Esophagus muscularis mucosa (tissue), 4 donors: ENCODE measurements around the gene TRPV4. TPM values are rescaled to one million over a fixed set of nuclear protein-coding genes. Genes with fewer than 3 reads are reported as not detected.

Source experiments
- DNase-seq: peaks from one replicate; pipeline ENCODE4 v3.0.0-alpha.2; 2017; ENCODE audit errors: extremely low spot score
- H3K27ac ChIP-seq, 4 donors: fragments of 200-600 bp; sonication (generic); replicated peaks in 1 of 4; 1 replicate in 3 of 4; 2 replicates in 1 of 4; pipeline ENCODE4 v1.5.1; 2016 to 2019; ENCODE audit warnings: mild to moderate bottlenecking in 1 of 4
- H3K27me3 ChIP-seq, 4 donors: fragments of 200-600 bp; sonication (generic); one replicate each; pipeline versions ENCODE4 v1.5.1 to v1.6.0; 2016 to 2019
- H3K36me3 ChIP-seq, 4 donors: fragments of 200-600 bp; sonication (generic); one replicate each; pipeline ENCODE4 v1.5.1; 2016 to 2019
- H3K4me1 ChIP-seq, 4 donors: fragments of 200-600 bp; sonication (generic); one replicate each; pipeline ENCODE4 v1.5.1; 2016 to 2019
- H3K4me3 ChIP-seq, 4 donors: fragments of 200-600 bp; sonication (generic); 1 replicate in 2 of 4; 2 replicates in 2 of 4; pipeline ENCODE4 v1.5.1; 2016 to 2019; ENCODE audit warnings: mild to moderate bottlenecking in 4 of 4, moderate library complexity in 1 of 4
- H3K9me3 ChIP-seq, 4 donors: fragments of 200-600 bp; sonication (generic); 1 replicate in 3 of 4; 2 replicates in 1 of 4; pipeline ENCODE4 v1.5.1; 2016 to 2019
- CTCF ChIP-seq, 3 experiments: fragments of 200-600 bp in 2 of 3; fragments of 450-650 bp in 1 of 3; sonication (generic) in 2 of 3; IDR thresholded peaks; one replicate each; pipeline ENCODE4 v1.5.1; 2017 to 2019; ENCODE audit warnings: antibody characterized with exemption in 3 of 3, mild to moderate bottlenecking in 2 of 3, moderate library complexity in 1 of 3
- EP300 ChIP-seq: sonication (generic); formaldehyde crosslinking; IDR thresholded peaks from one replicate; pipeline ENCODE4 v1.6.1; 2017; ENCODE audit warnings: antibody characterized with exemption
- POLR2A ChIP-seq: fragments of 450-650 bp; IDR thresholded peaks from one replicate; pipeline ENCODE4 v1.6.1; 2017; ENCODE audit warnings: antibody characterized with exemption, moderate library complexity, mild to moderate bottlenecking, low read depth
- POLR2AphosphoS5 ChIP-seq, 2 donors: sonication (generic); formaldehyde crosslinking; IDR thresholded peaks; one replicate each; pipeline ENCODE4 v1.6.1; 2017; ENCODE audit warnings: antibody characterized with exemption in 2 of 2
- WGBS: methylation state at CpG from one replicate; pipeline ENCODE4 v1.1.5; 2018; 5-methylcytosine and 5-hydroxymethylcytosine counted together
- intact Hi-C: fragments of 100-400 bp; cut with DNase I; formaldehyde crosslinking; loops from one replicate; pipeline ENCODE4 v1.15.1; 2023
- total RNA-seq, 4 donors: library from RNA; depleted of rRNA; stranded (reverse); fragments of >200 nt; gene quantifications; one replicate each; pipeline versions ENCODE4 v1.1.0 to v1.2.1, GENCODE V29; 2016

Gene TRPV4
- total RNA-seq, 4 donors from 2014 or later, result under 0.01 to 0.63 (median 0.35) TPM

- Histone ChIP-seq H3K9me3 (no peaks in the 10 kb centered on the region), H3K4me1 (no peaks in the 10 kb centered on the region), H3K36me3 (no peaks in the 10 kb centered on the region), H3K27me3 (peaks cover 0 to 29% (median 0%) of the 10 kb centered on the region in 4 donors), H3K4me3 (no peak overlapping the region), H3K27ac (no peak overlapping the region)
- TF ChIP-seq POLR2AphosphoS5 (IDR thresholded peaks at IDR 0.05), result no peak
- TF ChIP-seq EP300, result no peak
- TF ChIP-seq CTCF (IDR thresholded peaks at IDR 0.05), result no peak
- no peak for TF ChIP-seq POLR2A
- no peak for DNase-seq
- WGBS, result 80% methylated on average over 5 of the region's 5 CpGs
- intact Hi-C loops, result no loop called here
Observed at GRCh38 chr12:109811624-109811995, 21.6 kb downstream of the TRPV4 start.

GRCh38 chr12:109810954-109811623 is 22.1 kb downstream of the TRPV4 start:
- Histone ChIP-seq H3K4me3 (no peak overlapping the region), H3K27me3 (peaks cover 0 to 24% (median 0%) of the 10 kb centered on the region in 4 donors), H3K9me3 (no peaks in the 10 kb centered on the region), H3K4me1 (no peaks in the 10 kb centered on the region), H3K36me3 (no peaks in the 10 kb centered on the region), H3K27ac (no peak overlapping the region)
- 90% methylated on average over 10 of the region's 10 CpGs for WGBS
- intact Hi-C loops, result no loop called here
- no peak for DNase-seq
- TF ChIP-seq EP300 (no peak), POLR2A (no peak), CTCF (IDR thresholded peaks at IDR 0.05) (no peak), POLR2AphosphoS5 (IDR thresholded peaks at IDR 0.05) (no peak)

- Histone ChIP-seq H3K4me1 (peaks cover 0 to 4% (median 0%) of the 10 kb centered on the region in 4 donors), H3K4me3 (no peak overlapping the region), H3K27me3 (peaks cover 0 to 14% (median 0%) of the 10 kb centered on the region in 4 donors), H3K27ac (no peak overlapping the region), H3K36me3 (no peaks in the 10 kb centered on the region), H3K9me3 (no peaks in the 10 kb centered on the region)
- TF ChIP-seq POLR2AphosphoS5 (IDR thresholded peaks at IDR 0.05) (no peak), CTCF (IDR thresholded peaks at IDR 0.05) (no peak), POLR2A (no peak), EP300 (no peak)
- WGBS, result 93% methylated on average over 4 of the region's 4 CpGs
- no peak for DNase-seq
- intact Hi-C loops, result no loop called here
Observed at GRCh38 chr12:109808876-109809646, 24.1 kb downstream of the TRPV4 start.

GRCh38 chr12:109807954-109808643 is 25.1 kb downstream of the TRPV4 start:
- DNase-seq, result no peak
- intact Hi-C loops, result no loop called here
- Histone ChIP-seq H3K4me3 (no peak overlapping the region), H3K27ac (no peak overlapping the region), H3K36me3 (no peaks in the 10 kb centered on the region), H3K9me3 (no peaks in the 10 kb centered on the region), H3K4me1 (peaks cover 0 to 4% (median 0%) of the 10 kb centered on the region in 4 donors), H3K27me3 (peaks cover 0 to 14% (median 0%) of the 10 kb centered on the region in 4 donors)
- 94% methylated on average over 12 of the region's 12 CpGs for WGBS
- no peak for TF ChIP-seq POLR2AphosphoS5 (IDR thresholded peaks at IDR 0.05)
